Measurements from ENCODE around the gene IFT122.

IFT122 gene

GRCh38 chr3:129449279-129450115 lies 9.5 kb downstream of the IFT122 start:
- DNase-seq (ENCODE audit: extremely low read depth, insufficient read length), result no peak
- Histone ChIP-seq H3K36me3 (ENCODE audit: control insufficient read depth, insufficient read depth, low read length) (no peaks in the 10 kb centered on the region), H3K4me3 (replicated peaks; ENCODE audit: low read depth, low read length) (no peak overlapping the region), H3K27me3 (replicated peaks; ENCODE audit: control insufficient read depth, insufficient read depth, low read length) (no peaks in the 10 kb centered on the region)
- TF ChIP-seq, protein P1, sequence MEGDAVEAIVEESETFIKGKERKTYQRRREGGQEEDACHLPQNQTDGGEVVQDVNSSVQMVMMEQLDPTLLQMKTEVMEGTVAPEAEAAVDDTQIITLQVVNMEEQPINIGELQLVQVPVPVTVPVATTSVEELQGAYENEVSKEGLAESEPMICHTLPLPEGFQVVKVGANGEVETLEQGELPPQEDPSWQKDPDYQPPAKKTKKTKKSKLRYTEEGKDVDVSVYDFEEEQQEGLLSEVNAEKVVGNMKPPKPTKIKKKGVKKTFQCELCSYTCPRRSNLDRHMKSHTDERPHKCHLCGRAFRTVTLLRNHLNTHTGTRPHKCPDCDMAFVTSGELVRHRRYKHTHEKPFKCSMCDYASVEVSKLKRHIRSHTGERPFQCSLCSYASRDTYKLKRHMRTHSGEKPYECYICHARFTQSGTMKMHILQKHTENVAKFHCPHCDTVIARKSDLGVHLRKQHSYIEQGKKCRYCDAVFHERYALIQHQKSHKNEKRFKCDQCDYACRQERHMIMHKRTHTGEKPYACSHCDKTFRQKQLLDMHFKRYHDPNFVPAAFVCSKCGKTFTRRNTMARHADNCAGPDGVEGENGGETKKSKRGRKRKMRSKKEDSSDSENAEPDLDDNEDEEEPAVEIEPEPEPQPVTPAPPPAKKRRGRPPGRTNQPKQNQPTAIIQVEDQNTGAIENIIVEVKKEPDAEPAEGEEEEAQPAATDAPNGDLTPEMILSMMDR (IDR thresholded peaks at IDR 0.05; ENCODE audit: insufficient read depth, low read length, poor library complexity, severe bottlenecking), result no peak

DNA sequence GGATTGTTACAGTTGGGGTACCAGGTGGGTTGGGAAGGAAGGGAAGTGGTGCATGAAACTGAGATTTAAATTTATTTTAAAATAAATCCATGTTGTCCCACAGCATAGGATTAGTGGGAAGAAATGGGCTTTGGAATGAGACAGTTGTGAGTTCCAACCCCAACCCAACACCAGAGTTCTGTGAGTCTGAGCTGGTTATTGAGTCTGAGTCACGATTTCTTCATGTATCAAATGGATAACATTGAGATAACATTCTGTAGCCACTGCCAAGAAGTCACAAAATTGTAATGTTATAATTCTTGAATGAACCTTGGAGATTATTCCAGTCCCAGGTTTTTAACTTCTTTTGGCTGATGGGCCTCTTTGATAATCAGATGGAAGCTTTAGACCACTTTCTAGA lies 13.7 kb downstream of the IFT122 start:
- DNase-seq (ENCODE audit: extremely low read depth, insufficient read length), result no peak
- H3K36me3 ChIP-seq (ENCODE audit: control insufficient read depth, insufficient read depth, low read length), result no peaks in the 10 kb centered on the region

GRCh38 chr3:129460155-129460554 lies 20.1 kb downstream of the IFT122 start:
- DNase-seq (ENCODE audit: extremely low read depth, insufficient read length), result no peak
- TF ChIP-seq, protein P1 (IDR thresholded peaks at IDR 0.05; ENCODE audit: insufficient read depth, low read length, poor library complexity, severe bottlenecking), result no peak
- Histone ChIP-seq H3K4me3 (replicated peaks; ENCODE audit: low read depth, low read length) (no peak overlapping the region), H3K36me3 (ENCODE audit: control insufficient read depth, insufficient read depth, low read length) (no peaks in the 10 kb centered on the region), H3K27me3 (replicated peaks; ENCODE audit: control insufficient read depth, insufficient read depth, low read length) (no peaks in the 10 kb centered on the region)

More for the DNA sequence above, 13.7 kb downstream of the IFT122 start:
- Histone ChIP-seq H3K27me3 (replicated peaks; ENCODE audit: control insufficient read depth, insufficient read depth, low read length) (no peaks in the 10 kb centered on the region), H3K4me3 (replicated peaks; ENCODE audit: low read depth, low read length) (no peak overlapping the region)
- TF ChIP-seq, protein P1 (IDR thresholded peaks at IDR 0.05; ENCODE audit: insufficient read depth, low read length, poor library complexity, severe bottlenecking), result no peak

- DNase-seq (ENCODE audit: extremely low read depth, insufficient read length), result no peak
Observed at GRCh38 chr3:129460572-129460971, 20.5 kb downstream of the IFT122 start.

GRCh38 chr3:129461022-129461421 lies 21.0 kb downstream of the IFT122 start:
- no peak for DNase-seq (ENCODE audit: extremely low read depth, insufficient read length)
- no peak overlapping the region for H3K4me3 ChIP-seq (replicated peaks; ENCODE audit: low read depth, low read length)

More at GRCh38 chr3:129460572-129460971, 20.5 kb downstream of the IFT122 start:
- no peaks in the 10 kb centered on the region for H3K27me3 ChIP-seq (replicated peaks; ENCODE audit: control insufficient read depth, insufficient read depth, low read length)
- no peaks in the 10 kb centered on the region for H3K36me3 ChIP-seq (ENCODE audit: control insufficient read depth, insufficient read depth, low read length)
- H3K4me3 ChIP-seq (replicated peaks; ENCODE audit: low read depth, low read length), result no peak overlapping the region
- TF ChIP-seq, protein P1 (IDR thresholded peaks at IDR 0.05; ENCODE audit: insufficient read depth, low read length, poor library complexity, severe bottlenecking), result no peak

More at GRCh38 chr3:129461022-129461421, 21.0 kb downstream of the IFT122 start:
- Histone ChIP-seq H3K36me3 (ENCODE audit: control insufficient read depth, insufficient read depth, low read length) (no peaks in the 10 kb centered on the region), H3K27me3 (replicated peaks; ENCODE audit: control insufficient read depth, insufficient read depth, low read length) (no peaks in the 10 kb centered on the region)
- TF ChIP-seq, protein P1 (IDR thresholded peaks at IDR 0.05; ENCODE audit: insufficient read depth, low read length, poor library complexity, severe bottlenecking), result no peak
